ENCODE results near the gene CCDC192.

CCDC192 gene

DNA sequence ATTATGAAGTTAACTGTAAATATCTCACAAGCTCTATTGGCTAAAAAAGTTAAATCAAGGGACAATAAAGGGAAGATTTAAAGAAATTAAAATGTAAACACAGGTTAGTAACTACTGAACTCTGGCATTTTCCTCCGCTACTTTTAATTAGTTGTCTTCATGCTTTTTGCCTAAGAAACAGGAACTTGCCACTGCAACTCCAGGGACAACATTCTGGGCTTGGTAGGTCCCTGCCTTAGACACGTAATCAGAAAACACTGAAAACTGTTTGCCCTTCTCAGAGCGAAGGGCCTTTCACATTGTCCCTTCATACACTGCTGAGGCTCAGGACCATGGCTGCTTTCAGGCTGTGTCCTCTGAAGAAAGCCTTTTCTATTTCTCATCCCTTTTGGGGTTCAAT is 118.7 kb downstream of the CCDC192 start:
- Histone ChIP-seq H3K27me3 (ENCODE audit: insufficient read depth, low read length, poor library complexity, severe bottlenecking) (no peaks in the 10 kb centered on the region), H3F3A (ENCODE audit: low read depth) (no peaks in the 10 kb centered on the region), H3K9me3 (ENCODE audit: insufficient read depth, low read depth, low read length) (no peaks in the 10 kb centered on the region), H3K79me2 (ENCODE audit: insufficient read depth, low read length) (no peaks in the 10 kb centered on the region), H4K20me1 (ENCODE audit: insufficient read depth, low read length, poor library complexity, severe bottlenecking) (no peaks in the 10 kb centered on the region), H2AFZ (ENCODE audit: low read length) (no peak overlapping the region), H3K9me2 (replicated peaks; ENCODE audit: low read depth, low read length) (no peaks in the 10 kb centered on the region), H3K36me3 (ENCODE audit: insufficient read depth, low read length) (no peaks in the 10 kb centered on the region), H3K4me2 (ENCODE audit: low read depth, low read length, poor library complexity, severe bottlenecking) (no peak overlapping the region), H3K4me3 (ENCODE audit: low read length, poor library complexity, severe bottlenecking) (no peak overlapping the region), H3K9ac (ENCODE audit: low read depth, low read length, poor library complexity, severe bottlenecking) (no peak overlapping the region), H3K4me1 (ENCODE audit: insufficient read depth, low read length, poor library complexity, severe bottlenecking) (no peaks in the 10 kb centered on the region)
- TF ChIP-seq, protein P1, sequence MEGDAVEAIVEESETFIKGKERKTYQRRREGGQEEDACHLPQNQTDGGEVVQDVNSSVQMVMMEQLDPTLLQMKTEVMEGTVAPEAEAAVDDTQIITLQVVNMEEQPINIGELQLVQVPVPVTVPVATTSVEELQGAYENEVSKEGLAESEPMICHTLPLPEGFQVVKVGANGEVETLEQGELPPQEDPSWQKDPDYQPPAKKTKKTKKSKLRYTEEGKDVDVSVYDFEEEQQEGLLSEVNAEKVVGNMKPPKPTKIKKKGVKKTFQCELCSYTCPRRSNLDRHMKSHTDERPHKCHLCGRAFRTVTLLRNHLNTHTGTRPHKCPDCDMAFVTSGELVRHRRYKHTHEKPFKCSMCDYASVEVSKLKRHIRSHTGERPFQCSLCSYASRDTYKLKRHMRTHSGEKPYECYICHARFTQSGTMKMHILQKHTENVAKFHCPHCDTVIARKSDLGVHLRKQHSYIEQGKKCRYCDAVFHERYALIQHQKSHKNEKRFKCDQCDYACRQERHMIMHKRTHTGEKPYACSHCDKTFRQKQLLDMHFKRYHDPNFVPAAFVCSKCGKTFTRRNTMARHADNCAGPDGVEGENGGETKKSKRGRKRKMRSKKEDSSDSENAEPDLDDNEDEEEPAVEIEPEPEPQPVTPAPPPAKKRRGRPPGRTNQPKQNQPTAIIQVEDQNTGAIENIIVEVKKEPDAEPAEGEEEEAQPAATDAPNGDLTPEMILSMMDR (conservative IDR thresholded peaks at IDR 0.05; ENCODE audit: low read length), result no peak
- no peak for TF ChIP-seq EZH2phosphoT487 (IDR thresholded peaks at IDR 0.05; ENCODE audit: borderline replicate concordance)

DNA sequence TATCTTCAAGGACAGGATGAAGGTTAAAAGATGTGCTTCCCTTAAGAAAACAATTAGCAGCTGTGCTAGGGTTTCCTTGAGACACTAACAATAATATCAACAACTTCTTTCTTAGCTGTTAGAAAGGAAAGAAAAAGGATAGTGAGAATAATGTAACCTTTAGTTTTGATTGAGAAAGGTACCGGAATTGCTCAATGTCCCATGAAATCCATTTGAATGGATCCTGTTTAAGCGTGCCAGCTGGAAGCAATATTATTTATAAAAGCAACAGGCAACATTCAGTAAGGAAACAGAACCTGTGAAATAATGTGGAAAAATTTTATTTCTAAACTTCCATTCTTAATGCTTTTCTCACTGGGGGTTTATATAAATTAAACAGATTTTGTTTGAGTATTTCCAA is 120.9 kb downstream of the CCDC192 start:
- H3F3A ChIP-seq (ENCODE audit: low read depth), result no peaks in the 10 kb centered on the region
- no peak overlapping the region for H2AFZ ChIP-seq (ENCODE audit: low read length)
- H3K4me3 ChIP-seq (ENCODE audit: low read length, poor library complexity, severe bottlenecking), result no peak overlapping the region
- no peaks in the 10 kb centered on the region for H3K36me3 ChIP-seq (ENCODE audit: insufficient read depth, low read length)
- H3K4me2 ChIP-seq (ENCODE audit: low read depth, low read length, poor library complexity, severe bottlenecking), result no peak overlapping the region
- H3K9me2 ChIP-seq (replicated peaks; ENCODE audit: low read depth, low read length), result no peaks in the 10 kb centered on the region
- no peak overlapping the region for H3K9ac ChIP-seq (ENCODE audit: low read depth, low read length, poor library complexity, severe bottlenecking)
- TF ChIP-seq, protein P1 (conservative IDR thresholded peaks at IDR 0.05; ENCODE audit: low read length), result no peak
- H3K4me1 ChIP-seq (ENCODE audit: insufficient read depth, low read length, poor library complexity, severe bottlenecking), result no peaks in the 10 kb centered on the region
- H3K9me3 ChIP-seq (ENCODE audit: insufficient read depth, low read depth, low read length), result no peaks in the 10 kb centered on the region
- no peaks in the 10 kb centered on the region for H3K79me2 ChIP-seq (ENCODE audit: insufficient read depth, low read length)
- H3K27me3 ChIP-seq (ENCODE audit: insufficient read depth, low read length, poor library complexity, severe bottlenecking), result no peaks in the 10 kb centered on the region
- no peaks in the 10 kb centered on the region for H4K20me1 ChIP-seq (ENCODE audit: insufficient read depth, low read length, poor library complexity, severe bottlenecking)

DNA sequence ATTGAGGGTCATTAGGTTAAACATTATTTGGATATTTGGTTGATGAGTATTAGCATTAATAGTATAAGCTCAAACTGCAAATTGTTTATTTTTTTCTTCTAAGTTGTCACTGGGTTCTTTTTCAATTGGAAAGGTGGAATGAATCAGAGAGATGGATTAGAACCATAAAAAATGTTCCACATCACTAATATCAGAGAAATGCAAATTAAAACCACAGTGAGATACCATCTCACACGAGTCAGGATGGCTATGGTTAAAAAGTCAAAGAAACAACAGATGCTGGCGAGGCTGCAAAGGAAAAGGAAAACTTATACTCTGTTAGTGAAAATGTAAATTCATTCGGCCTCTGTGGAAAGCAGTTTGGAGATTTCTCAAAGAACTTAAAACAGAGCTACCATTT is 122.8 kb downstream of the CCDC192 start:
- no peaks in the 10 kb centered on the region for H3K4me1 ChIP-seq (ENCODE audit: insufficient read depth, low read length, poor library complexity, severe bottlenecking)
- TF ChIP-seq EZH2phosphoT487 (IDR thresholded peaks at IDR 0.05; ENCODE audit: borderline replicate concordance), result no peak
- TF ChIP-seq, protein P1 (conservative IDR thresholded peaks at IDR 0.05; ENCODE audit: low read length), result no peak
- H3K36me3 ChIP-seq (ENCODE audit: insufficient read depth, low read length), result no peaks in the 10 kb centered on the region
- no peak overlapping the region for H3K4me2 ChIP-seq (ENCODE audit: low read depth, low read length, poor library complexity, severe bottlenecking)
- H3F3A ChIP-seq (ENCODE audit: low read depth), result no peaks in the 10 kb centered on the region
- no peaks in the 10 kb centered on the region for H3K9me2 ChIP-seq (replicated peaks; ENCODE audit: low read depth, low read length)
- H3K27me3 ChIP-seq (ENCODE audit: insufficient read depth, low read length, poor library complexity, severe bottlenecking), result no peaks in the 10 kb centered on the region
- no peak overlapping the region for H3K4me3 ChIP-seq (ENCODE audit: low read length, poor library complexity, severe bottlenecking)
- no peak overlapping the region for H2AFZ ChIP-seq (ENCODE audit: low read length)
- H3K79me2 ChIP-seq (ENCODE audit: insufficient read depth, low read length), result no peaks in the 10 kb centered on the region
- no peaks in the 10 kb centered on the region for H3K9me3 ChIP-seq (ENCODE audit: insufficient read depth, low read depth, low read length)
- H4K20me1 ChIP-seq (ENCODE audit: insufficient read depth, low read length, poor library complexity, severe bottlenecking), result no peaks in the 10 kb centered on the region
- H3K9ac ChIP-seq (ENCODE audit: low read depth, low read length, poor library complexity, severe bottlenecking), result no peak overlapping the region

Data from Loucy (cell line).